GM10248 (cell line): ENCODE results near the gene FAIM2.

Source experiments
- CTCF ChIA-PET: fragments of 300-600 bp; sonication (Branson Sonifier 250); formaldehyde crosslinking; extraction: SDS; loops from one replicate; lab custom pipeline; 2021; ENCODE audit warnings: antibody characterized with exemption; lab: Yijun Ruan, JAX
- POLR2A ChIA-PET: fragments of 350-650 bp; sonication (Branson Sonifier 250); formaldehyde crosslinking; extraction: SDS; loops from one replicate; lab custom pipeline; 2020; ENCODE audit warnings: antibody characterized with exemption; lab: Yijun Ruan, JAX
- DNase-seq: peaks from one replicate; pipeline ENCODE4 v3.0.0; 2012; ENCODE audit errors: extremely low spot score
- TF ChIP-seq, protein P1 (sequence below): IDR thresholded peaks from 2 replicates; pipeline ENCODE4 v1.5.1; 2012; ENCODE audit warnings: mild to moderate bottlenecking, low read depth; ENCODE audit errors: extremely low read depth, missing control alignments, control extremely low read depth

Gene FAIM2

DNA sequence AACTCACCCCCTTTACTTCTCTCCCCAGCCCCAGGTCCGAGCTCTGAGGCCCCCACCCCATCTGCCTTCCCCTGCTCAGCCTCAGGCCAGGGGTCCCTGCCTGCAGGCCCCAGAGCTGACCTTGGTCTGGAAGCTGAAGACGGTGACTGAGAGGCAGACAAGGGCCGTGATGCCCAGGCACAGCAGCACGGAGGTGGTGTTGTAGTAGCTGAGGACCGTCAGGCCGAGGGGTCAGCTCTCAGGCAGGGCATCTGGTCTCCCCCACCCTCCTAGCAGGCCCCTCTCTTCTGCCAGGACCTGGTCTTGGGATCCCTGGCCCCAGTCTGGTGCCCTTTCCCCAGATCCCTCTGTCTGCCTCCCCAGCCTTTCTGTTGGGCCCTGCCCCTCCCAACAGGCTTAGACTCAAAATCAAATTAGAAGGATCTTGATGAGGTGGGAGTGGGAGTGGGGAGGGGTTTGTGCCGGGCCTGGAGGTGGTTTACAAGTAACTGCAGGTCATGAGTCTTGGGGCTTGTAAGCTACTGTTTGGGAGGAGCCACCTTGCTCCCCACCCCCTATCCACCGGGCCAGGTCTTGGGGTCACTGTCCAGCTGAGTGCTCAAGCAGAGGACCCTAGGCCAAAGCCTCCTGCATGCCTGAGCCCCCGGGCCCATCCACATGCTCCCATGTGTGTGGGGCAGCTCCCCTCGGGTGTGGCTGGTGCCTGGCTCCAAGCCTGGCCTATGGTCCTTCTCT is 14.2 kb downstream of the FAIM2 start:
- TF ChIP-seq, protein P1, sequence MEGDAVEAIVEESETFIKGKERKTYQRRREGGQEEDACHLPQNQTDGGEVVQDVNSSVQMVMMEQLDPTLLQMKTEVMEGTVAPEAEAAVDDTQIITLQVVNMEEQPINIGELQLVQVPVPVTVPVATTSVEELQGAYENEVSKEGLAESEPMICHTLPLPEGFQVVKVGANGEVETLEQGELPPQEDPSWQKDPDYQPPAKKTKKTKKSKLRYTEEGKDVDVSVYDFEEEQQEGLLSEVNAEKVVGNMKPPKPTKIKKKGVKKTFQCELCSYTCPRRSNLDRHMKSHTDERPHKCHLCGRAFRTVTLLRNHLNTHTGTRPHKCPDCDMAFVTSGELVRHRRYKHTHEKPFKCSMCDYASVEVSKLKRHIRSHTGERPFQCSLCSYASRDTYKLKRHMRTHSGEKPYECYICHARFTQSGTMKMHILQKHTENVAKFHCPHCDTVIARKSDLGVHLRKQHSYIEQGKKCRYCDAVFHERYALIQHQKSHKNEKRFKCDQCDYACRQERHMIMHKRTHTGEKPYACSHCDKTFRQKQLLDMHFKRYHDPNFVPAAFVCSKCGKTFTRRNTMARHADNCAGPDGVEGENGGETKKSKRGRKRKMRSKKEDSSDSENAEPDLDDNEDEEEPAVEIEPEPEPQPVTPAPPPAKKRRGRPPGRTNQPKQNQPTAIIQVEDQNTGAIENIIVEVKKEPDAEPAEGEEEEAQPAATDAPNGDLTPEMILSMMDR, result no peak
- DNase-seq, result no peak
- CTCF ChIA-PET, result interaction anchor here (1.2 kb wide), 1 partner anchor 22 kb away, joined by 5 read pairs; no protein-coding TSS in a partner anchor
- POLR2A ChIA-PET, result no interaction called here

- TF ChIP-seq, protein P1, result no peak
- DNase-seq, result no peak
- CTCF ChIA-PET, result interaction anchor here (0.8 to 1.2 kb wide), 2 partner anchors 21 kb away, joined by 3 to 5 read pairs; no protein-coding TSS in a partner anchor
- POLR2A ChIA-PET, result no interaction called here
Observed at GRCh38 chr12:49888461-49889151, 15.1 kb downstream of the FAIM2 start.

DNA sequence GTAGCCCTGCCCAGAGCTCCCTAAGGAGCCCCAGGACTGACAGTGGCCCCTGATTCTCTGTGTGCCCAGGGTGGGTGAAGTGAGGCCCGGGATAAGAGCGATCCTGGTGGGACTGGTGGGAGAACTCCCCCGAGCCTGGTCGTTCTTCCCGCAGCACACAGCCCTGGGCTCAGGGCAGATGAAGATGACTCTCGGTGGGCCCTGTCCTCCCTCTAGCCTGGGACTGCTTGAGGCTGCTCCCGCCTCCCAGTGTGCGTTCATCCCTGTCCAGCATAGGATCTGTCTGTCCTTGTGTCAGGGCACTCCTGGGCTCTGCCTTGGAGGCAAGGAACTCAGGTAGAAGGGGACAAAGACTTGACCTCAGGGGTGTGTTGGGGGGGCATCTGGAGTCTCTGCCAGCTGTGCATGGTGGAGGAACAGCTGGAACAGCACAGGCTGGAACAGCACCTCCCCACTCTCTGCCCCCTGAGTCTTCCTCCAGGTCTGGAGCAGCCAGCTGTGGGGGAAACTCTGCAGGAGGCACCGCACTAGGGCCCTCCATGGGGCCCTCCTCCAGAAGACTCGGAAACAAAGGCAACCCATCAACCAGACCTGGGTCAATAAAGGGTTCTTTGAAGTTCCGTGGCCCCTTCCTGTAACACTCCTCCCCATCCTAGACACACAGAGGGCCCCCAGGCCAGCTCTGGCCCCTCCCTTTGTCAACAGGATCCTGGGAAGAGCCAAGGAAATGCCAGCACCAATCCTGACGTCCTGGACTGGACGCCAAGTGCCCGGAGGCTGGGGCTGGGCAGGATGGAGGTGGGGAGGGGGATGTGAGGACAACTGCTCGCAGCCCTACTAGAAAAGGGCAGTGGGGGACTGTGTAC is 15.9 kb downstream of the FAIM2 start:
- DNase-seq, result no peak
- ChIA-PET POLR2A (no interaction called here), CTCF (interaction anchor here (0.8 to 2.1 kb wide), 4 partner anchors 21 to 181 kb away, joined by 3 to 7 read pairs (median 4); no protein-coding TSS in a partner anchor)
- TF ChIP-seq, protein P1, result no peak

DNA sequence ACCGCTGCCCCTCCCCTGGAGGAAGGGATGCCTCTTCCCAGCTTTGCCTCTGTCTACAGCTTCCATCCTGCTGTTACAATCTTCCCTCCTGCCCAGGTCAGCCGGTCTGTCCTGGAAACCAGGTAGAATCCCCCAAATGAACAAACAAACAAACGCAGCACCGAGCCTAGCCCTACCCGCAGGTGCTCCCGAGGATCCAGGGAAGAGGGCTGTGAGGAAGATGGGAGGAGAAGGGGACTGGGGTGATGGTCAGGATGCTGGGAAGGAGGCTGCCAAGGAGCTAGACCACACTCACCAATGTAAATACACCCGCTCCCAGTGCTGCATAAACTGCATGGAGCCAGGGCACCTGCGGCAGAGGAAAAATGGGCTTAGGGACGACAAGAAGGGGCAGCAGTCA is 16.6 kb downstream of the FAIM2 start:
- POLR2A ChIA-PET, result no interaction called here

GRCh38 chr12:49885663-49886461 is 17.8 kb downstream of the FAIM2 start:
- CTCF ChIA-PET, result interaction anchor here (1.0 to 2.1 kb wide), 4 partner anchors 9 to 81 kb away, joined by 3 to 11 read pairs (median 6); no protein-coding TSS in a partner anchor
- POLR2A ChIA-PET, result interaction anchor here (0.6 kb wide), 1 partner anchor 10 kb away, joined by 4 read pairs; no protein-coding TSS in a partner anchor
- no peak for DNase-seq
- TF ChIP-seq, protein P1, result no peak

More for the DNA sequence above, 16.6 kb downstream of the FAIM2 start:
- TF ChIP-seq, protein P1, result no peak
- CTCF ChIA-PET, result interaction anchor here (1.0 to 2.1 kb wide), 5 partner anchors 8 to 182 kb away, joined by 3 to 11 read pairs (median 4); no protein-coding TSS in a partner anchor
- DNase-seq, result no peak
